NCI-H2227 treated with DMSO at 0.1 percent for 48 hours (cell line): ENCODE results near the gene SHISA4.
"Not testable (repeated sequence)": the region's sequence is repeated elsewhere in the genome, so short reads cannot be mapped to it uniquely, and the experiment has no call there.

ENCODE experiments used
- DNase-seq: peaks from one replicate; lab custom pipeline; 2025; lab: John Stamatoyannopoulos, UW

Gene SHISA4

DNA sequence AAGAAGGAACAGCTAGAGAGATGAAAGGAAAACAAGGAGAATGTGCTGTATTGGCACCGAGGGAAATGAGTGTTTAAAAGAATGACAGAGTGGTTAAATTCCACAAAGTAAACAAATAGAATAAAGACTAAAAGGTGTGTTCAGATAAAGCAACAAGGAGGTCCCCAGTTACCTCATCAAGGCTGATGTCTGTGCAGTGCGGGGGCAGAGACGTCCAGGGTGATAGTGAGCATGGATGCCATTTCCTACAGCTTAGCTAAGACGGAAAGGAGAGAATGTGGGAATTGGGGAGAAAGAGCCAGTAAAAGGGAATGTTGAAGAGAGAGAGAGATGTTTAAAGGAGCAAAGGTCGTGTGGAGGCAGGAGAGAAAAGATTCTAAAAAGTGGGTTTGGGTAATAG lies 42.1 kb downstream of the SHISA4 start:
- DNase-seq, result no peak

DNA sequence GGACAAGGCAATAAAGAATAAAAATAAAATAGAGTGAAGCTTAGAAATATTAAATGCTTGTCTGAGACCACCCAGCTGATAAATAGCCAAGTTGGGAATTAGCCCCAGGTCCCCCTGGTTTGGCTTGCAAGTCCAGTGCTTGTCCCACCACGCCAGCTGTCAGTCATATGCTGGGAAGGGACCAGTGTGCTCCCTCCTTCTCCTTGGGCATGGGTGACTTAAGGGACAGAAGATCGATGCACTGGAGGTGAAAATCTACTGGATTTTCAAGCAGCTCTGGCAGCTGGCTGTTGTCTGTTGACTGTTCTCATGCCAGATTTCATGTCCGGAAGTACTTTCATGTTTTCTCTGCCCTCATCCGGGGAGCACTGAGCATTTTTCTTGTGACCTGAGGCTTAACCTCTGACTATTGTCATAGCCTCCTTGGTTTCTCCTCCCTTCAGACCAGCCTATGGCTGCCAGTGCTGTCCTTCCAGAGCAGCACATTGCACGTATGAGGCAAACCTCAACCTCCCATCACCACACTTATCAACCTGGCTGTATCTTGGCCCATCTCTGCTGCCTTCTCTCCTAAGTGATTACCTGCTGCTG lies 45.2 kb downstream of the SHISA4 start:
- no peak for DNase-seq

GRCh38 chr1:201937624-201938213 lies 49.0 kb downstream of the SHISA4 start:
- DNase-seq, result no peak

- DNase-seq, result no peak
These were observed 49.8 kb downstream of the SHISA4 start for GRCh38 chr1:201938440-201939035.

- no peak for DNase-seq
These were observed 50.5 kb downstream of the SHISA4 start for GRCh38 chr1:201939148-201939547.

- no peak for DNase-seq
These were observed 50.9 kb downstream of the SHISA4 start for GRCh38 chr1:201939574-201939973.

GRCh38 chr1:201940316-201940715 lies 51.6 kb downstream of the SHISA4 start:
- not testable (repeated sequence) for DNase-seq

DNA sequence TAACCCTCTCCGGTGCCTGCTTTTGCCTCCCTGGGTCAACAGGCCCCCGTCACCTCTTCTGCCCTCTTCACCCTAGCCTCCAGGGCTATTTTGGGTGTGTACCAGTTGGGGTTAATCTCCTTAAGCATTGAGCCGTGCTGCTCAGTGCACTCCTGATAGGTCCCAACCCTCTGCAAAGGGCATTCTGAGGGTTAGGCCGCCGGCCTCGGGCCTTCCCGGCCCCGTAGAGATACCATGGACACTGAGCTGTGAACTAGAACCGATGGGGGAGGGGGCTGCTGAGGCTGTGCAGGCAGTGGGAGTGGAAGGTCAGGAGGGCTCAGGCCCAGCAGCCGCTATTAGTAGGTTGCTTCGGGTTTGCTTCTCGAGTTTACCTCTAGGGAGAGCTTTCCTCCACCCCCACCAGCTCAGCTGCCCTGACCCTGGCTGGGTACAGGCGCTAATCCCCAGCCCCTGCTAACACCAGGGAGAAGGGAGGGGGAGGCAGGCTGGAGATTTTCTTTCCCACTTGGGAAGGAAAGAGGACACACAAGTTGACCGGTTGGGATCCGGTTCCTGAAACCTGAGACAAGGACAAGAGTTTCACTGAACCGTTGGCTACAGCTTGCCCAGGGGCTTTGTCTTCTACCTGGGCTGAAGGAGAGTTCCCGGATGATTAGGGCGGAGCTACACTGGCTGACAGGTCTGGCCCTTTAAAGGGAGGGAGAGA lies 52.9 kb downstream of the SHISA4 start:
- no peak for DNase-seq

GRCh38 chr1:201942129-201942495 lies 53.4 kb downstream of the SHISA4 start:
- DNase-seq, result no peak
